K562 (cell line): ENCODE data around the gene NFIL3. TPM values are rescaled to one million over a fixed set of nuclear protein-coding genes. Genes with fewer than 3 reads are reported as not detected.
A peak's percentile ranks its signal among the peaks of the same experiment; 100 is the strongest.

Experiments
- ATAC-seq: fragments of 200-7000 bp; cut with Tn5 transposase; 3 replicates; pipeline ENCODE4 v1.9.1; 2020; ENCODE audit warnings: moderate library complexity
- BruUV-seq: library from RNA; stranded (reverse); fragments of 400-500 nt; replicated peaks from 2 replicates; lab custom pipeline; 2021; lab: Mats Ljungman, UMichigan
- CTCF ChIA-PET: fragments of 300-600 bp; formaldehyde crosslinking; extraction: SDS; loops from one replicate; lab custom pipeline; 2021; ENCODE audit warnings: low intra/inter-chr PET ratio; lab: Yijun Ruan, JAX
- POLR2A ChIA-PET: fragments of 300-600, 350-650 bp; sonication (Branson Sonifier 250); formaldehyde crosslinking; extraction: SDS; loops from one replicate; lab custom pipeline; 2021; ENCODE audit warnings: antibody characterized with exemption, inconsistent platforms; lab: Yijun Ruan, JAX
- DNase-seq, 4 experiments: peaks; one replicate each; pipeline versions ENCODE4 v3.0.0 to v3.0.0-alpha.2; 2011 to 2018; ENCODE audit warnings: low spot score in 3 of 4, mixed read lengths in 3 of 4; ENCODE audit errors: extremely low read depth in 1 of 4
- FAIRE-seq: peaks from 2 replicates; lab custom pipeline; 2011; peaks lifted over from hg19 to GRCh38; lab: Jason Lieb, UNC
- H2AFZ ChIP-seq: 2 replicates; pipeline ENCODE4 v1.6.0; 2011; ENCODE audit warnings: low read depth, low read length, control low read depth, inconsistent platforms
- H3K27ac ChIP-seq: fragments of 200-600 bp; 3 replicates; pipeline ENCODE4 v1.8.0; 2011; ENCODE audit warnings: low read depth, mild to moderate bottlenecking, control low read depth, inconsistent platforms, low read length, moderate library complexity, mixed read lengths; ENCODE audit errors: extremely low read depth
- H3K27me3 ChIP-seq, 2 experiments: fragments of 300-600 bp in 1 of 2; 2 replicates in 1 of 2; 3 replicates in 1 of 2; pipeline versions ENCODE4 v1.6.0 to v1.8.0; 2011; ENCODE audit warnings: inconsistent platforms in 2 of 2, low read length in 2 of 2, mild to moderate bottlenecking in 1 of 2, mixed read lengths in 1 of 2, moderate library complexity in 1 of 2; ENCODE audit not compliant: control insufficient read depth in 2 of 2, insufficient read depth in 2 of 2
- H3K36me3 ChIP-seq: fragments of 300-600 bp; 3 replicates; pipeline ENCODE4 v1.8.0; 2011; ENCODE audit warnings: mild to moderate bottlenecking, low read length, inconsistent platforms; ENCODE audit not compliant: control insufficient read depth, insufficient read depth
- H3K4me1 ChIP-seq, 2 experiments: fragments of 200-600 bp in 1 of 2; replicated peaks in 1 of 2; 2 replicates in 1 of 2; 3 replicates in 1 of 2; pipeline versions ENCODE4 v1.5.1 to v1.8.0; 2011; ENCODE audit warnings: inconsistent platforms in 2 of 2, low read length in 2 of 2, mild to moderate bottlenecking in 1 of 2, mixed read lengths in 1 of 2, moderate library complexity in 1 of 2; ENCODE audit not compliant: control insufficient read depth in 2 of 2, insufficient read depth in 2 of 2
- H3K4me2 ChIP-seq: 2 replicates; pipeline ENCODE4 v1.6.1; 2011; ENCODE audit warnings: low read length, control low read depth, inconsistent platforms, mixed read lengths; ENCODE audit not compliant: insufficient read depth
- H3K4me3 ChIP-seq: fragments of 200-600 bp; sonication (generic), shearing (Covaris generic); 2 replicates; pipeline ENCODE4 v1.5.1; 2016; ENCODE audit warnings: control low read depth, inconsistent platforms
- H3K79me2 ChIP-seq: fragments of 200-600 bp; 3 replicates; pipeline ENCODE4 v1.8.0; 2011; ENCODE audit warnings: low read length, inconsistent platforms; ENCODE audit not compliant: control insufficient read depth, insufficient read depth
- H3K9ac ChIP-seq, 2 experiments: 2 replicates each; pipeline versions ENCODE4 v1.6.0 to v1.6.1; 2011; ENCODE audit warnings: low read depth in 2 of 2, low read length in 2 of 2, control low read depth in 1 of 2, inconsistent platforms in 1 of 2, mild to moderate bottlenecking in 1 of 2, mixed read lengths in 1 of 2; ENCODE audit not compliant: insufficient read depth in 1 of 2
- H3K9me1 ChIP-seq: one replicate; pipeline ENCODE4 v1.6.0; 2011; ENCODE audit warnings: inconsistent platforms, mild to moderate bottlenecking, low read length, moderate library complexity; ENCODE audit not compliant: control insufficient read depth, insufficient read depth
- H3K9me3 ChIP-seq: replicated peaks from 2 replicates; pipeline ENCODE4 v1.5.1; 2011; ENCODE audit warnings: low read depth, low read length, inconsistent platforms; ENCODE audit not compliant: control insufficient read depth, insufficient read depth
- H4K20me1 ChIP-seq: replicated peaks from 2 replicates; pipeline ENCODE4 v1.6.1; 2011; ENCODE audit warnings: low read length, inconsistent platforms, mixed read lengths; ENCODE audit not compliant: control insufficient read depth, insufficient read depth
- ADNP ChIP-seq: fragments of 200-800 bp; sonication (Bioruptor generic); IDR thresholded peaks from 2 replicates; pipeline ENCODE4 v1.6.1; 2016; ENCODE audit warnings: missing genetic modification characterization, missing compliant biosample characterization
- ARHGAP35 ChIP-seq: fragments of 450-650 bp; IDR thresholded peaks from 2 replicates; pipeline ENCODE4 v1.6.1; 2018; ENCODE audit not compliant: partially characterized antibody
- NFE2 ChIP-seq: IDR thresholded peaks from 2 replicates; pipeline ENCODE4 v1.6.1; 2014; ENCODE audit warnings: antibody characterized with exemption, low read depth
- RB1 ChIP-seq: fragments of 450-650 bp; IDR thresholded peaks from 2 replicates; pipeline ENCODE4 v1.6.1; 2017; ENCODE audit warnings: low read depth, mild to moderate bottlenecking
- RBBP5 ChIP-seq: fragments of 200-600 bp; sonication (generic); IDR thresholded peaks from 2 replicates; pipeline ENCODE4 v1.6.1; 2012; ENCODE audit warnings: borderline replicate concordance, mild to moderate bottlenecking, low read length, control low read depth, inconsistent platforms; ENCODE audit not compliant: insufficient read depth, poor library complexity, severe bottlenecking
- ZNF384 ChIP-seq: IDR thresholded peaks from 2 replicates; pipeline ENCODE4 v1.6.1; 2012; ENCODE audit warnings: low read depth, low read length, improper control_type of control experiment
- WGBS: fragments of 100-300 bp; shearing (Covaris generic); methylation state at CpG from one replicate; pipeline ENCODE4 v1.1.6; 2016; ENCODE audit warnings: low coverage, mixed read lengths; ENCODE audit not compliant: insufficient coverage; ENCODE audit errors: missing lambda C conversion rate; 5-methylcytosine and 5-hydroxymethylcytosine counted together
- in situ Hi-C: fragments of 300-500 bp; cut with MboI; formaldehyde crosslinking; loops from 4 replicates; pipeline ENCODE4 v1.15.0; 2018; ENCODE audit warnings: inconsistent platforms, mixed read lengths
- intact Hi-C: fragments of 100-400 bp; cut with micrococcal nuclease; formaldehyde crosslinking; loops from 2 replicates; pipeline ENCODE4 v1.14.2; 2022
- polyA plus RNA-seq, 8 experiments: library from polyadenylated mRNA; depleted of rRNA in 4 of 8; stranded (reverse) in 5 of 8; unstranded in 3 of 8; fragments of >200 nt; fragmentation: Nextera tagmentation in 2 of 8; fragmentation: Illumina TruSeq in 1 of 8; extraction: Ambion mirVana in 2 of 8; extraction: Trizol in 1 of 8; gene quantifications; 2 replicates each; pipeline versions ENCODE4 v1.2.1 to v1.2.3, GENCODE V29; 2011 to 2014; ENCODE audit warnings: inconsistent platforms in 1 of 8, missing spikeins in 1 of 8
- total RNA-seq, 7 experiments: library from RNA; depleted of rRNA in 6 of 7; stranded (reverse); fragments of >200 nt in 6 of 7; fragmentation: Illumina TruSeq in 2 of 7; extraction: Trizol in 2 of 7; gene quantifications; 2 replicates each; pipeline versions ENCODE4 v1.2.1 to v1.2.3, GENCODE V29; 2011 to 2021; ENCODE audit warnings: low replicate concordance in 1 of 7
- TF ChIP-seq, protein P1 (sequence below), 2 experiments: fragments of 200-800 bp in 1 of 2; sonication (Bioruptor generic) in 1 of 2; sonication (generic) in 1 of 2; formaldehyde crosslinking in 1 of 2; IDR thresholded peaks in 1 of 2; conservative IDR thresholded peaks in 1 of 2; 2 replicates each; pipeline versions ENCODE4 v1.5.0 to v1.6.1; 2016 to 2020; ENCODE audit warnings: missing compliant biosample characterization in 1 of 2, missing genetic modification characterization in 1 of 2, missing genetic modification reagents in 1 of 2
- TF ChIP-seq, protein P2 (sequence below), 2 experiments: fragments of 450-650 bp in 1 of 2; sonication (generic) in 1 of 2; formaldehyde crosslinking in 1 of 2; IDR thresholded peaks in 1 of 2; conservative IDR thresholded peaks in 1 of 2; 2 replicates each; pipeline versions ENCODE4 v1.6.1 to v1.8.1; 2016 to 2023; ENCODE audit warnings: mild to moderate bottlenecking in 2 of 2, moderate library complexity in 2 of 2, inconsistent platforms in 1 of 2, missing genetic modification reagents in 1 of 2

NFIL3 gene
- total and polyA plus RNA-seq, 9 of the 15 experiments (the other 6 are each of a cell fraction or from before 2014, with no cell fraction given) = 3.2 to 16.1 (median 9.3) TPM

DNA sequence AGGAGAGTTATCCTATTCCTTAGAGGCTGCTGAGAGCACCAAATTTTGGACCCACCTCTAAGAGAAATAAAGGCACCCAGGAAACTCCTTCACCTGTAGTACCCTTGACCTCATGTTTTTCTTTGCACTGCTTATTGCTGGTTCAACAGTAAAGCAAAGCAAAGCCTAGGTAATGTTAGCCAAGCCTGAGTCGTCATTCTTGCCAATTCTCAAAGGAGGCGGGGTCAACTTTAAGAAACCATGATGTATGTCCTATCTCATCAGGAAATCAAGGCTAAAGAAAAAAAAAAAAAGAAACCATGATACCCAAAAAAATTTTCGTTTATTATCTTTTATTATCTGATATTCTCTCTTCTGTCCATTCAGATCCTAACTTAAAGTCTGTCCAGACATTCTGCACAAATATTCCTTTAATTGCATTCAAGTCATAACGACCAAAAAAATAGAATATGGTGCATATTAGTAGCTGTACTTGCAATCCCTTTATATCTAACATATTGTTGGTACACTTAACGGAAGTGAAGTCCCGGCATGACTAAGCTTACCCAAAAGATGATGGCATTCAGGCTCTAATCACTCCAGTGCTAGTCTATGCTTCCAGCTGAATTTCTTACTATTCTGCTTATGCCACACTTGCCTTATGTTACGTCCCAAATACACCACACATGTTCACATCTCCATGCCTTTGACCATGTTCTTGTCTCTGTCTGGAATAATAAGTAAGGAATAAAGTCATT lies 63.7 kb downstream of the NFIL3 start:
- Histone ChIP-seq H3K4me1 (peaks cover 13 to 15% of the 10 kb centered on the region in 2 experiments; a peak in 3 of 5 replicates), H3K9me3 (peaks cover 3% of the 10 kb centered on the region), H3K27ac (peak overlapping the region; percentile 93), H2AFZ (0 out of 2 replicates have a peak overlapping the region, but pooled peaks have one; percentile 8), H3K9me1 (no peaks in the 10 kb centered on the region), H4K20me1 (no peaks in the 10 kb centered on the region), H3K79me2 (peaks cover 50% of the 10 kb centered on the region), H3K4me2 (peak overlapping the region; percentile 97), H3K27me3 (no peaks in the 10 kb centered on the region), H3K36me3 (peaks cover 41% of the 10 kb centered on the region), H3K4me3 (peak overlapping the region; percentile 96), H3K9ac (peak overlapping the region in 1 of 2 experiments; percentile 92; a peak in 2 of 4 replicates)
- TF ChIP-seq RB1 = no peak
- no peak for TF ChIP-seq ADNP (tag)
- no peak for TF ChIP-seq ARHGAP35
- TF ChIP-seq RBBP5 = no peak
- TF ChIP-seq ZNF384 = peak; percentile 74
- TF ChIP-seq, protein P1, sequence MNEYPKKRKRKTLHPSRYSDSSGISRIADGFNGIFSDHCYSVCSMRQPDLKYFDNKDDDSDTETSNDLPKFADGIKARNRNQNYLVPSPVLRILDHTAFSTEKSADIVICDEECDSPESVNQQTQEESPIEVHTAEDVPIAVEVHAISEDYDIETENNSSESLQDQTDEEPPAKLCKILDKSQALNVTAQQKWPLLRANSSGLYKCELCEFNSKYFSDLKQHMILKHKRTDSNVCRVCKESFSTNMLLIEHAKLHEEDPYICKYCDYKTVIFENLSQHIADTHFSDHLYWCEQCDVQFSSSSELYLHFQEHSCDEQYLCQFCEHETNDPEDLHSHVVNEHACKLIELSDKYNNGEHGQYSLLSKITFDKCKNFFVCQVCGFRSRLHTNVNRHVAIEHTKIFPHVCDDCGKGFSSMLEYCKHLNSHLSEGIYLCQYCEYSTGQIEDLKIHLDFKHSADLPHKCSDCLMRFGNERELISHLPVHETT (CRISPR knock-in tag; conservative IDR thresholded peaks at IDR 0.05 in 1 of 2, IDR thresholded peaks at IDR 0.05 in 1 of 2) = no peak
- TF ChIP-seq, protein P2, sequence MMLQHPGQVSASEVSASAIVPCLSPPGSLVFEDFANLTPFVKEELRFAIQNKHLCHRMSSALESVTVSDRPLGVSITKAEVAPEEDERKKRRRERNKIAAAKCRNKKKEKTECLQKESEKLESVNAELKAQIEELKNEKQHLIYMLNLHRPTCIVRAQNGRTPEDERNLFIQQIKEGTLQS (IDR thresholded peaks at IDR 0.05) = 0 out of 2 replicates have a peak, but pooled peaks have one; percentile 34
- TF ChIP-seq, protein P2 (CRISPR knock-in tag; conservative IDR thresholded peaks at IDR 0.05) = no peak
- TF ChIP-seq NFE2 = 0 out of 2 replicates have a peak, but pooled peaks have one; percentile 24
- ATAC-seq (peak; percentile 8; the same call in 1 of the 3 replicates), DNase-seq (peak in 1 of 4 experiments; percentile 19), FAIRE-seq (peak; percentile 72)
- in situ Hi-C loops (loop anchor here (5.0 kb wide), 1 partner anchor 62 kb away; the partner anchor contains the start of gene NFIL3), intact Hi-C loops (no loop called here)
- no TSS peak for BruUV-seq
- WGBS = 18% methylated on average over 7 of the region's 7 CpGs
- POLR2A ChIA-PET = interaction anchor here (0.9 to 3.0 kb wide), 3 partner anchors 18 to 67 kb away, joined by 3 to 12 read pairs (median 7); partner anchors contain the start of gene NFIL3
- CTCF ChIA-PET = interaction anchor here (0.7 kb wide), 1 partner anchor 61 kb away, joined by 7 read pairs; no protein-coding TSS in a partner anchor
